Testis (tissue), 2 donors: ENCODE data around the gene C20orf144.

Source experiments
- POLR2A ChIP-seq: fragments of 450-650 bp; IDR thresholded peaks from one replicate; pipeline ENCODE4 v1.6.1; 2017; ENCODE audit warnings: antibody characterized with exemption, mild to moderate bottlenecking, moderate library complexity
- TF ChIP-seq, protein P1 (sequence below), 3 experiments: fragments of 450-650 bp in 2 of 3; fragments of 200-600 bp in 1 of 3; sonication (generic) in 1 of 3; IDR thresholded peaks; one replicate each; pipeline ENCODE4 v1.5.1; 2016 to 2019; ENCODE audit warnings: antibody characterized with exemption in 3 of 3, mild to moderate bottlenecking in 2 of 3, moderate library complexity in 1 of 3

DNA sequence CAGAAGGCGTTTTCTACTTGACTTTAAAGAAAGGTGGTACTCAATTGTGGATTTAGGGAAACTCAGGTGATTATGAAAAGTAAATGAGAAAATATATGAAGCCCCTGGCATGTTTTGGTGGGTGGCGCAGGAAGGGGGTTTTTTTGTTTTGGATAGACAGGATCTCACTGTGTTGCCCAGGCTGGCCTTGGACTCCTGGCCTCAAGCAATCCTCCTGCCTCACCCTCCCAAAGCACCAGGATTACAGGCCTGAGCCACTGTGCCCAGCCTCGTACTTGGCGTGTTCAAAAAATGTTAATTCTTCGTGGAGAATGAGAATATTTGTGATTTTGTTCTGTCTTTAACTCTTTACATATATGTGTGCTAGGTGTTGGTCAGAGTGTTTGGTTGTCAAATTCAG, 32.1 kb upstream of the C20orf144 start:
- TF ChIP-seq, protein P1, sequence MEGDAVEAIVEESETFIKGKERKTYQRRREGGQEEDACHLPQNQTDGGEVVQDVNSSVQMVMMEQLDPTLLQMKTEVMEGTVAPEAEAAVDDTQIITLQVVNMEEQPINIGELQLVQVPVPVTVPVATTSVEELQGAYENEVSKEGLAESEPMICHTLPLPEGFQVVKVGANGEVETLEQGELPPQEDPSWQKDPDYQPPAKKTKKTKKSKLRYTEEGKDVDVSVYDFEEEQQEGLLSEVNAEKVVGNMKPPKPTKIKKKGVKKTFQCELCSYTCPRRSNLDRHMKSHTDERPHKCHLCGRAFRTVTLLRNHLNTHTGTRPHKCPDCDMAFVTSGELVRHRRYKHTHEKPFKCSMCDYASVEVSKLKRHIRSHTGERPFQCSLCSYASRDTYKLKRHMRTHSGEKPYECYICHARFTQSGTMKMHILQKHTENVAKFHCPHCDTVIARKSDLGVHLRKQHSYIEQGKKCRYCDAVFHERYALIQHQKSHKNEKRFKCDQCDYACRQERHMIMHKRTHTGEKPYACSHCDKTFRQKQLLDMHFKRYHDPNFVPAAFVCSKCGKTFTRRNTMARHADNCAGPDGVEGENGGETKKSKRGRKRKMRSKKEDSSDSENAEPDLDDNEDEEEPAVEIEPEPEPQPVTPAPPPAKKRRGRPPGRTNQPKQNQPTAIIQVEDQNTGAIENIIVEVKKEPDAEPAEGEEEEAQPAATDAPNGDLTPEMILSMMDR (IDR thresholded peaks at IDR 0.05), result no peak
- TF ChIP-seq POLR2A, result no peak
